Loucy (cell line): ENCODE results near the gene MED7.
A peak's percentile ranks its signal among the peaks of the same experiment; 100 is the strongest.

Source experiments
- H2AFZ ChIP-seq: fragments of 200-600 bp; sonication (generic); 2 replicates; pipeline ENCODE4 v1.6.0; 2016; ENCODE audit warnings: antibody characterized with exemption, mild to moderate bottlenecking, low read length, moderate library complexity
- H3F3A ChIP-seq: fragments of 200-600 bp; 2 replicates; pipeline ENCODE4 v1.6.0; 2016; ENCODE audit warnings: antibody characterized with exemption, low read depth, mild to moderate bottlenecking
- H3K27me3 ChIP-seq: fragments of 200-600 bp; sonication (generic); 2 replicates; pipeline ENCODE4 v1.6.1; 2014; ENCODE audit warnings: low read length, mild to moderate bottlenecking; ENCODE audit not compliant: insufficient read depth, poor library complexity, severe bottlenecking
- H3K36me3 ChIP-seq: fragments of 200-600 bp; sonication (generic); 2 replicates; pipeline ENCODE4 v1.6.1; 2016; ENCODE audit warnings: low read length; ENCODE audit not compliant: insufficient read depth
- H3K4me1 ChIP-seq: fragments of 200-600 bp; sonication (generic); 2 replicates; pipeline ENCODE4 v1.5.1; 2014; ENCODE audit warnings: low read length, mild to moderate bottlenecking; ENCODE audit not compliant: insufficient read depth, poor library complexity, severe bottlenecking
- H3K4me2 ChIP-seq: fragments of 200-600 bp; sonication (generic); 2 replicates; pipeline ENCODE4 v1.6.0; 2014; ENCODE audit warnings: antibody characterized with exemption, low read length, low read depth, mild to moderate bottlenecking; ENCODE audit not compliant: poor library complexity, severe bottlenecking
- H3K4me3 ChIP-seq: fragments of 200-600 bp; sonication (generic); 2 replicates; pipeline ENCODE4 v1.5.1; 2014; ENCODE audit warnings: low read length, mild to moderate bottlenecking, mixed read lengths; ENCODE audit not compliant: poor library complexity, severe bottlenecking
- H3K79me2 ChIP-seq: fragments of 200-600 bp; sonication (generic); 2 replicates; pipeline ENCODE4 v1.6.1; 2014; ENCODE audit warnings: low read length; ENCODE audit not compliant: insufficient read depth
- H3K9ac ChIP-seq: fragments of 200-600 bp; sonication (generic); 2 replicates; pipeline ENCODE4 v1.6.0; 2014; ENCODE audit warnings: mild to moderate bottlenecking, low read depth, low read length, moderate library complexity; ENCODE audit not compliant: poor library complexity, severe bottlenecking
- H3K9me2 ChIP-seq: fragments of 200-600 bp; sonication (generic); replicated peaks from 2 replicates; pipeline ENCODE4 v1.6.1; 2016; ENCODE audit warnings: low read depth, low read length, mixed read lengths
- H3K9me3 ChIP-seq: fragments of 200-600 bp; sonication (generic); 2 replicates; pipeline ENCODE4 v1.6.1; 2014; ENCODE audit warnings: mild to moderate bottlenecking, antibody characterized with exemption, low read length, low read depth; ENCODE audit not compliant: insufficient read depth
- H4K20me1 ChIP-seq: fragments of 200-600 bp; sonication (generic); 2 replicates; pipeline ENCODE4 v1.6.0; 2014; ENCODE audit warnings: antibody characterized with exemption, low read length, mild to moderate bottlenecking; ENCODE audit not compliant: insufficient read depth, poor library complexity, severe bottlenecking
- EZH2phosphoT487 ChIP-seq: fragments of 200-600 bp; IDR thresholded peaks from 2 replicates; pipeline ENCODE4 v1.6.1; 2018; ENCODE audit warnings: antibody characterized with exemption, mild to moderate bottlenecking, moderate library complexity, borderline replicate concordance
- TF ChIP-seq, protein P1 (sequence below): fragments of 200-600 bp; sonication (generic); conservative IDR thresholded peaks from 2 replicates; pipeline ENCODE4 v1.5.1; 2014; ENCODE audit warnings: mild to moderate bottlenecking, antibody characterized with exemption, low read length

Gene MED7

GRCh38 chr5:157184117-157184670 is 41.5 kb upstream of the MED7 start:
- H3K36me3 ChIP-seq: peaks cover 5% of the 10 kb centered on the region; the same call in 1 of the 2 replicates
- H4K20me1 ChIP-seq: peaks cover 45% of the 10 kb centered on the region
- no peaks in the 10 kb centered on the region for H3K27me3 ChIP-seq
- H3F3A ChIP-seq: peaks cover 4% of the 10 kb centered on the region; the same call in 1 of the 2 replicates
- H2AFZ ChIP-seq: no peak overlapping the region
- H3K4me3 ChIP-seq: peak overlapping the region; percentile 78
- H3K79me2 ChIP-seq: peaks cover 85% of the 10 kb centered on the region
- peaks cover 50% of the 10 kb centered on the region for H3K4me1 ChIP-seq
- H3K9me2 ChIP-seq: no peaks in the 10 kb centered on the region
- H3K9me3 ChIP-seq: no peaks in the 10 kb centered on the region
- H3K4me2 ChIP-seq: peak overlapping the region; percentile 96
- H3K9ac ChIP-seq: peak overlapping the region; percentile 90
- TF ChIP-seq, protein P1, sequence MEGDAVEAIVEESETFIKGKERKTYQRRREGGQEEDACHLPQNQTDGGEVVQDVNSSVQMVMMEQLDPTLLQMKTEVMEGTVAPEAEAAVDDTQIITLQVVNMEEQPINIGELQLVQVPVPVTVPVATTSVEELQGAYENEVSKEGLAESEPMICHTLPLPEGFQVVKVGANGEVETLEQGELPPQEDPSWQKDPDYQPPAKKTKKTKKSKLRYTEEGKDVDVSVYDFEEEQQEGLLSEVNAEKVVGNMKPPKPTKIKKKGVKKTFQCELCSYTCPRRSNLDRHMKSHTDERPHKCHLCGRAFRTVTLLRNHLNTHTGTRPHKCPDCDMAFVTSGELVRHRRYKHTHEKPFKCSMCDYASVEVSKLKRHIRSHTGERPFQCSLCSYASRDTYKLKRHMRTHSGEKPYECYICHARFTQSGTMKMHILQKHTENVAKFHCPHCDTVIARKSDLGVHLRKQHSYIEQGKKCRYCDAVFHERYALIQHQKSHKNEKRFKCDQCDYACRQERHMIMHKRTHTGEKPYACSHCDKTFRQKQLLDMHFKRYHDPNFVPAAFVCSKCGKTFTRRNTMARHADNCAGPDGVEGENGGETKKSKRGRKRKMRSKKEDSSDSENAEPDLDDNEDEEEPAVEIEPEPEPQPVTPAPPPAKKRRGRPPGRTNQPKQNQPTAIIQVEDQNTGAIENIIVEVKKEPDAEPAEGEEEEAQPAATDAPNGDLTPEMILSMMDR: no peak
- no peak for TF ChIP-seq EZH2phosphoT487

GRCh38 chr5:157182143-157182757 is 39.6 kb upstream of the MED7 start:
- Histone ChIP-seq H3K79me2 (peaks cover 66% of the 10 kb centered on the region), H2AFZ (no peak overlapping the region), H3K9me2 (no peaks in the 10 kb centered on the region), H4K20me1 (peaks cover 30% of the 10 kb centered on the region), H3K9me3 (no peaks in the 10 kb centered on the region), H3K9ac (peak overlapping the region; percentile 90), H3K4me1 (peaks cover 41% of the 10 kb centered on the region), H3K4me2 (peak overlapping the region; percentile 96), H3F3A (peaks cover 4% of the 10 kb centered on the region; the same call in 1 of the 2 replicates), H3K36me3 (no peaks in the 10 kb centered on the region), H3K4me3 (peak overlapping the region; percentile 78), H3K27me3 (no peaks in the 10 kb centered on the region)
- TF ChIP-seq, protein P1: no peak
- TF ChIP-seq EZH2phosphoT487: no peak

DNA sequence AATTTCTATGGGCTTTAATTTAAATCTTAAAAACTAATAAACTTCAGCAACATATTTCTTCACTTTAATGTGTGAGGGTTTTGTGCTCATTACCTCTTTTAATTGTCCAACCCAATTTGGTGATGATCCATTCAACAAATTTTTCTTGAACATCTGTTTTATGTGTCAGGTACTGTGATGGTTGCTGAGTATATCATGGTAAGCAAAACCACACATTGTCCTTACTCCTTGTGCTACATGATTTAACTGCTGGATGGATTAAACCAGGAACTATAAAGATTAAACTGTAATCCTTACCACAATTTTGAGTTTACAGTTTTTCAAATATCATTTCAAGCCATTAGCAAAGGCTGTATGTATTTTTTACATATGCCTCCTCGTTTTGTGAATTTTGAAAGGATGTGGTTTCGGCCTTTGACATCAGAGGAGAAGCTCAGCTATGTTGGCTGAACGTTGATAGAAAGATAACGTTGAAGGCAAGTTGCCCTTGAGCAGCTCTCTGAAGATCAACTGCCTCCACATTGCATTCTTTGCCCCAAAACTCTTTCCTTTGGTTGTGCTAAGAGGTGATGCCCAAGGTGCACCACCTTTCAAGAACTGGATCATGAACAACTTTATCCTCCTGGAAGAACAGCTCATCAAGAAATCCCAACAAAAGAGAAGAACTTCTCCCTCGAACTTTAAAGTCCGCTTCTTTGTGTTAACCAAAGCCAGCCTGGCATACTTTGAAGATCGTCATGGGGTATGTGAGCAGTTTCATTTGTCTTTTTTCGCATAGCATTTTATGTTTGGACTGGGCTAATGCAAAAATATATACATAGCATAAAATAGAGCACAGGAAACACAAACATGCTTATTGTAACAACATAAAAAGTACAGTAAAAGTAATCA is 38.0 kb upstream of the MED7 start, which contains the start of gene ITK:
Gene ITK (plus strand): TSS at position 467 of the 891 bp plus-strand sequence. CDS start 138 bp downstream, at position 605.
- Histone ChIP-seq H3K9me2 (no peaks in the 10 kb centered on the region), H3K9me3 (no peaks in the 10 kb centered on the region), H3K36me3 (no peaks in the 10 kb centered on the region), H3K79me2 (peaks cover 49% of the 10 kb centered on the region), H3K27me3 (no peaks in the 10 kb centered on the region), H3K4me3 (peak within 1 kb of the TSS; percentile 78), H2AFZ (no peak within 1 kb of the TSS), H3K4me1 (peaks cover 34% of the 10 kb centered on the region), H3K9ac (peak within 1 kb of the TSS; percentile 90), H3F3A (peaks cover 4% of the 10 kb centered on the region; the same call in 1 of the 2 replicates), H3K4me2 (peak within 1 kb of the TSS; percentile 96), H4K20me1 (peaks cover 21% of the 10 kb centered on the region)
- 0 out of 2 replicates have a peak, but pooled peaks have one; percentile 10 for TF ChIP-seq EZH2phosphoT487
- TF ChIP-seq, protein P1: no peak
